ENCODE data around the gene MMP14.
"Not testable (repeated sequence)": the region's sequence is repeated elsewhere in the genome, so short reads cannot be mapped to it uniquely, and the experiment has no call there.

MMP14 gene

DNA sequence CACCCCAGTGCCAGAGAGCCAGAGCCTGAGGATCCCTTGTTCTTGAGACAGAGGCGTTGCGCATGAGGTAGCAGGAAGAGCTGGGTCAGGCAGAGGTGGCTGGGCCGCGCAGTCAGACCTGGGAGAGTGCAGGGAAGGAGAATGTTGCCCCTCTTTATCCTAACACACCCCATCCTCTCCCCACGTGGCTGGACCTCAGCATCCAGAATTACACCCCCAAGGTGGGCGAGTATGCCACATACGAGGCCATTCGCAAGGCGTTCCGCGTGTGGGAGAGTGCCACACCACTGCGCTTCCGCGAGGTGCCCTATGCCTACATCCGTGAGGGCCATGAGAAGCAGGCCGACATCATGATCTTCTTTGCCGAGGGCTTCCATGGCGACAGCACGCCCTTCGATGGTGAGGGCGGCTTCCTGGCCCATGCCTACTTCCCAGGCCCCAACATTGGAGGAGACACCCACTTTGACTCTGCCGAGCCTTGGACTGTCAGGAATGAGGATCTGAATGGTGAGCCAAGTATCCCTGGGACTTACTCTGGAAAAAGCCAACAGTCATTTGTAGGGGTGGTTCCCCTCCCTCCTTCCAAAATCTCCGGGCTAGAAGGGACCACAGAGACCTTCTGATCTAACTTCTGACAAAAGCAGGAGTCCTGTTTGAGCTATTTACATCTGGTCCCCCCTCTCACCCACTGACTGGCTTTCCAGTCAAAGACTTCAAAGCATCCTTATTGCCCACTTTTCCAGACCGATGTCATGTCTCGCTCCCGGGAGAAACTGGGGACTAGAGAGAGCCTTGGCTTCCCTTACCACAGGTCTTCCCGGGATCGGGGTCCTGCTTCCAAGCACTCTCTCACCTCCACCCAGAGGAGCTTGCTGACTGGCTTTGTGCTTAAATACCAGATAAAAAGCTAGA lies 6.1 kb downstream of the MMP14 start:
- no peak for DNase-seq (ENCODE audit: low spot score)
- Mint-ChIP-seq H3K36me3 (ENCODE audit: low read depth) (no peaks in the 10 kb centered on the region), H3K27me3 (ENCODE audit: low read depth) (peaks cover 10% of the 10 kb centered on the region), H3K4me1 (ENCODE audit: low read depth) (no peaks in the 10 kb centered on the region), H3K4me3 (no peak overlapping the region), H3K9me3 (no peaks in the 10 kb centered on the region), H3K27ac (no peak overlapping the region)

DNA sequence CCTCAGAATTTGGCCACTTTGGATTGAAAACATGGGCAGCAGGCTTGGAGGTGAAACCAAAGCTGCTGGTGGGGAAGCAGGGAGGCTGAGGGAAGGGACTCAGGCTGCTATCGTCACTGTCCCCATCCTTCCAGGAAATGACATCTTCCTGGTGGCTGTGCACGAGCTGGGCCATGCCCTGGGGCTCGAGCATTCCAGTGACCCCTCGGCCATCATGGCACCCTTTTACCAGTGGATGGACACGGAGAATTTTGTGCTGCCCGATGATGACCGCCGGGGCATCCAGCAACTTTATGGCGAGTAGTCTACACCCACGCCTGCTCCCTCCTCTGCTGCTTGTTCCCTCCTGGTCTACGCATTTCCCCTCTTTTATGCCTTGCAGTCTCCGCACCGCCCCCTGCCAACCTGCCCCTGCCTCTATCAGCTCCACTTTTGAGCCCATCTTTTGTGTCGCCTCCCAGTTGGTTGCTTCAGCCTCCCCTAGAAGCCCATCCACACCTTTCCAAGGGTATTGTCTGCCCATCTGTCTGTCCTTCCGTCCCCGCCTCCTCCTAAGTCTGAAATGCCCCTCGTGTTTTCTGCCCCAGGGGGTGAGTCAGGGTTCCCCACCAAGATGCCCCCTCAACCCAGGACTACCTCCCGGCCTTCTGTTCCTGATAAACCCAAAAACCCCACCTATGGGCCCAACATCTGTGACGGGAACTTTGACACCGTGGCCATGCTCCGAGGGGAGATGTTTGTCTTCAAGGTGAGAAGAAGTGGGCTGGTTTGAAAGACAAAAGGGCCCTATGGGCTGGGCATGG lies 6.9 kb downstream of the MMP14 start:
- H3K4me1 Mint-ChIP-seq (ENCODE audit: low read depth): no peaks in the 10 kb centered on the region
- H3K36me3 Mint-ChIP-seq (ENCODE audit: low read depth): no peaks in the 10 kb centered on the region
- H3K27me3 Mint-ChIP-seq (ENCODE audit: low read depth): peaks cover 12% of the 10 kb centered on the region
- no peaks in the 10 kb centered on the region for H3K9me3 Mint-ChIP-seq
- H3K4me3 Mint-ChIP-seq: no peak overlapping the region
- DNase-seq (ENCODE audit: low spot score): no peak
- H3K27ac Mint-ChIP-seq: no peak overlapping the region

DNA sequence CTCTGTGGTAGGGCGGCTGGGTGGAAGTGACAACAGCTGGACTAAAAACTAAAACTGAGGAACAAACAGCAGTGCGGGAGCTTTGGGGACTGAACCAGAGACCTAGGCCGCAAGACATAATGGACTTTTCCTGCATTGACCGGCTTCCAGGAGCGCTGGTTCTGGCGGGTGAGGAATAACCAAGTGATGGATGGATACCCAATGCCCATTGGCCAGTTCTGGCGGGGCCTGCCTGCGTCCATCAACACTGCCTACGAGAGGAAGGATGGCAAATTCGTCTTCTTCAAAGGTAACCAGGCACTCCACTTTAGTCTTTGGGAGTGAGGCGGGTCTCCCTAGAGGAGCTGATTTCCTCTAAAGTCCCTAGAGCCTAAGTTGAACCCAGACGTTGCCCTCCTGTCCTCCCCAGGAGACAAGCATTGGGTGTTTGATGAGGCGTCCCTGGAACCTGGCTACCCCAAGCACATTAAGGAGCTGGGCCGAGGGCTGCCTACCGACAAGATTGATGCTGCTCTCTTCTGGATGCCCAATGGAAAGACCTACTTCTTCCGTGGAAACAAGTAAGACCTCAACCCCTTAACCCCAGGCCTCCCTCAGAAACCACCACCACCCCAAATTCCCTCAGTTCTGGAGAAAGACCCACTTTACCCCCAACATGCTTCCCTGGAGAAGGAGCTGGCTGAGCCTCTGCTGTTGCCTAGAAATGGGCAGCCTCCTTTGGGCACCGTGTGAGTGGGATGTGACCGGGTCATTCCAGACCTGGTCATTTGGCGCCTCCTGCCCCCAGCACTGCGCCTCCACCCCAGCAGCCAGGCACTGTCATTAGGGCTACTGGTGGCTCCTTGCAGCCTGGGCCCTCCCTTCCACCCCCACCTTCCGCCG lies 8.1 kb downstream of the MMP14 start:
- no peak overlapping the region for H3K27ac Mint-ChIP-seq
- peaks cover 7% of the 10 kb centered on the region for H3K27me3 Mint-ChIP-seq (ENCODE audit: low read depth)
- H3K36me3 Mint-ChIP-seq (ENCODE audit: low read depth): no peaks in the 10 kb centered on the region
- no peak for DNase-seq (ENCODE audit: low spot score)
- H3K4me3 Mint-ChIP-seq: no peak overlapping the region
- H3K4me1 Mint-ChIP-seq (ENCODE audit: low read depth): no peaks in the 10 kb centered on the region
- no peaks in the 10 kb centered on the region for H3K9me3 Mint-ChIP-seq

DNA sequence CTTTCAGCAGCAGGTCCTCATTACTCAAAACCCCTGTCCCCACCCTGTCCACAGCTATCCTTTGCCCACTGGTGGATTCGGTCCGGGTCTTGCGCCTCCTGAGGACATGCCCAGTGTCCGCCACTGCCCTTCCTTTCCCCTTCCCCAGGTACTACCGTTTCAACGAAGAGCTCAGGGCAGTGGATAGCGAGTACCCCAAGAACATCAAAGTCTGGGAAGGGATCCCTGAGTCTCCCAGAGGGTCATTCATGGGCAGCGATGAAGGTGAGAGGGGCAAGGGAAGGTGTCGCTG lies 8.7 kb downstream of the MMP14 start:
- H3K4me1 Mint-ChIP-seq (ENCODE audit: low read depth): no peaks in the 10 kb centered on the region
- peaks cover 11% of the 10 kb centered on the region for H3K27me3 Mint-ChIP-seq (ENCODE audit: low read depth)

DNA sequence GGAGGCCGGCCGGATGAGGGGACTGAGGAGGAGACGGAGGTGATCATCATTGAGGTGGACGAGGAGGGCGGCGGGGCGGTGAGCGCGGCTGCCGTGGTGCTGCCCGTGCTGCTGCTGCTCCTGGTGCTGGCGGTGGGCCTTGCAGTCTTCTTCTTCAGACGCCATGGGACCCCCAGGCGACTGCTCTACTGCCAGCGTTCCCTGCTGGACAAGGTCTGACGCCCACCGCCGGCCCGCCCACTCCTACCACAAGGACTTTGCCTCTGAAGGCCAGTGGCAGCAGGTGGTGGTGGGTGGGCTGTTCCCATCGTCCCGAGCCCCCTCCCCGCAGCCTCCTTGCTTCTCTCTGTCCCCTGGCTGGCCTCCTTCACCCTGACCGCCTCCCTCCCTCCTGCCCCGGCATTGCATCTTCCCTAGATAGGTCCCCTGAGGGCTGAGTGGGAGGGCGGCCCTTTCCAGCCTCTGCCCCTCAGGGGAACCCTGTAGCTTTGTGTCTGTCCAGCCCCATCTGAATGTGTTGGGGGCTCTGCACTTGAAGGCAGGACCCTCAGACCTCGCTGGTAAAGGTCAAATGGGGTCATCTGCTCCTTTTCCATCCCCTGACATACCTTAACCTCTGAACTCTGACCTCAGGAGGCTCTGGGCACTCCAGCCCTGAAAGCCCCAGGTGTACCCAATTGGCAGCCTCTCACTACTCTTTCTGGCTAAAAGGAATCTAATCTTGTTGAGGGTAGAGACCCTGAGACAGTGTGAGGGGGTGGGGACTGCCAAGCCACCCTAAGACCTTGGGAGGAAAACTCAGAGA lies 9.6 kb downstream of the MMP14 start:
- Mint-ChIP-seq H3K27me3 (ENCODE audit: low read depth) (peaks cover 11% of the 10 kb centered on the region), H3K9me3 (no peaks in the 10 kb centered on the region), H3K27ac (no peak overlapping the region), H3K4me3 (no peak overlapping the region), H3K4me1 (ENCODE audit: low read depth) (no peaks in the 10 kb centered on the region), H3K36me3 (ENCODE audit: low read depth) (no peaks in the 10 kb centered on the region)
- no peak for DNase-seq (ENCODE audit: low spot score)

More for the DNA sequence above, 8.7 kb downstream of the MMP14 start:
- Mint-ChIP-seq H3K4me3 (no peak overlapping the region), H3K36me3 (ENCODE audit: low read depth) (no peaks in the 10 kb centered on the region), H3K9me3 (no peaks in the 10 kb centered on the region), H3K27ac (no peak overlapping the region)
- DNase-seq (ENCODE audit: low spot score): no peak

DNA sequence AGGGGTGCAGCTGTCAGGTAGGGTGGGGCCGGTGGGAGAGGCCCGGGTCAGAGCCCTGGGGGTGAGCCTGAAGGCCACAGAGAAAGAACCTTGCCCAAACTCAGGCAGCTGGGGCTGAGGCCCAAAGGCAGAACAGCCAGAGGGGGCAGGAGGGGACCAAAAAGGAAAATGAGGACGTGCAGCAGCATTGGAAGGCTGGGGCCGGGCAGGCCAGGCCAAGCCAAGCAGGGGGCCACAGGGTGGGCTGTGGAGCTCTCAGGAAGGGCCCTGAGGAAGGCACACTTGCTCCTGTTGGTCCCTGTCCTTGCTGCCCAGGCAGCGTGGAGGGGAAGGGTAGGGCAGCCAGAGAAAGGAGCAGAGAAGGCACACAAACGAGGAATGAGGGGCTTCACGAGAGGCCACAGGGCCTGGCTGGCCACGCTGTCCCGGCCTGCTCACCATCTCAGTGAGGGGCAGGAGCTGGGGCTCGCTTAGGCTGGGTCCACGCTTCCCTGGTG lies 10.5 kb downstream of the MMP14 start:
- DNase-seq (ENCODE audit: low spot score): no peak
- no peak overlapping the region for H3K27ac Mint-ChIP-seq
- no peak overlapping the region for H3K4me3 Mint-ChIP-seq
- peaks cover 13% of the 10 kb centered on the region for H3K27me3 Mint-ChIP-seq (ENCODE audit: low read depth)
- H3K4me1 Mint-ChIP-seq (ENCODE audit: low read depth): peaks cover 7% of the 10 kb centered on the region
- H3K36me3 Mint-ChIP-seq (ENCODE audit: low read depth): no peaks in the 10 kb centered on the region
- H3K9me3 Mint-ChIP-seq: no peaks in the 10 kb centered on the region

DNA sequence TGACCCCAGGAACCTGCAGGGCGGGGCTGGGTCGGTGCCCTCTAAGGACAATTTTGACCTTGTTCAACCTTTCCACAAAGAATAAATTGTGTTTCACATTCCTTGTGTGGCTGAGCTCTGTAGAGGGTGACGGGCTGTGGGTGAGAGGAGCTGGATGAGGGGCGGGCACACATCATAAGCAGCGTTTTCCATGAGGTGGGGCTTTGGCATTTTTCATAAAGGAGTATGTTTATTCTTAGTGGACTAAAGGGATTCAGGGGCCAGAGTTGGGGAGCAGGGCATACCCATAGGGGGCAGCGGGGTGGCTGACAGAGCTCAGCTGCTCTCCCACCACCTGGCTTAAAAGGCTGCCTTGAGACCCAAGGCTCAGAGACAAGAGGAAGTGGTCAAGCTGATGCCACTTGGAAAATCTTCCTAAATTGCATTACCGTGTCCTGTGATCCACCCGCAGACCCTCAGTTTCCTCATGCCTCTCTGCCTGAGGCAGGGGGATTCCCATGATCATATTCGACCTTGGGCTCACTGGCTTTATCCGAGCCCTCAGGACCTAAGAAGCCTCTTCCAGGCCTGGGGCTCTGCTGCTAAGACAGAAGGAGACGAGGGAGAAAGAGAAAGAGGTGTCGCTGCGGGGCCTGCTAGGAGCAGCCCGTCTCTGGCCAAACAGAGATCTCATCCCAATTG lies 11.4 kb downstream of the MMP14 start:
- Mint-ChIP-seq H3K4me1 (ENCODE audit: low read depth) (peaks cover 8% of the 10 kb centered on the region), H3K9me3 (no peaks in the 10 kb centered on the region), H3K36me3 (ENCODE audit: low read depth) (no peaks in the 10 kb centered on the region), H3K27me3 (ENCODE audit: low read depth) (peaks cover 13% of the 10 kb centered on the region), H3K4me3 (no peak overlapping the region), H3K27ac (no peak overlapping the region)
- no peak for DNase-seq (ENCODE audit: low spot score)

DNA sequence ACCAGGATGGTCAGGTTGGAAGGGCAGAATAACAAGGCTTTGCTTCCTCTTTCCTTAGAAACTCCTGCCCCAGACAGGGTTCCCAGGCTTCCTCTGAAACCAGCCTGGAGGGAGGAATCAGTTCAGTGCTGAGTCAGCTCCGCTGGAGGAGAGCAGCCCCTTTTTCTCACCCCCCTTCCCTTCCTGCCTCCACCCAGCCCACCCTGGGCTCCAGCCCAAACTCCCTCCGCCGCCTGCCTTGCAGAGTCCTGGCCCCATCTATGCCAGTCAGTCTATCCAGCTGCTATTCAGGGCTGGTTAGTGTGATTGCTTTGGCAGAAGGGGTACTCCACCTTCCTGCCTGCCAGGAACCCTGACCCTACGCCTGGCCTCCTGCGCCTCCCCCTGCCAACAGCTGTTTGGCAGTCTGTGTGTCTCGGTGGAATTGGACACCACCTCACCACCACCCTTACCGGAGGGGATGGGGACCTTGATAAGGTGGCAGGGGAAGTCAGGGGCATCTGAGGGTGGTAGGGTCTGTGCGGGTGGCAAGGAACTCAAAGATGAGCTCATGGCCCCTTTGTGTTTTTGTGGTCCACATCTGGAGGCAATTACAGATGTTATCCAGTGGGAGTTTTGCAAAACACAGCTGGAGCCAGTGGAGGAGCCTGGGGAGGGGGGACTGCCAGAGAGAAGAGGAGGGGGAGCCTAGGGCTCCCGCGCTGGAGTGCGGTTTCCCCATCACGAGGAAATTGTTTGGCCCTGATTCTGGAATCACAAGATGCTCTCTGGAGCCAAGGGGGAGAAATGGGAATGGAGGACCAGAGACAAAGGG lies 12.2 kb downstream of the MMP14 start:
- Mint-ChIP-seq H3K36me3 (ENCODE audit: low read depth) (no peaks in the 10 kb centered on the region), H3K27me3 (ENCODE audit: low read depth) (peaks cover 13% of the 10 kb centered on the region), H3K9me3 (no peaks in the 10 kb centered on the region), H3K27ac (no peak overlapping the region), H3K4me1 (ENCODE audit: low read depth) (peaks cover 14% of the 10 kb centered on the region), H3K4me3 (no peak overlapping the region)
- no peak for DNase-seq (ENCODE audit: low spot score)

DNA sequence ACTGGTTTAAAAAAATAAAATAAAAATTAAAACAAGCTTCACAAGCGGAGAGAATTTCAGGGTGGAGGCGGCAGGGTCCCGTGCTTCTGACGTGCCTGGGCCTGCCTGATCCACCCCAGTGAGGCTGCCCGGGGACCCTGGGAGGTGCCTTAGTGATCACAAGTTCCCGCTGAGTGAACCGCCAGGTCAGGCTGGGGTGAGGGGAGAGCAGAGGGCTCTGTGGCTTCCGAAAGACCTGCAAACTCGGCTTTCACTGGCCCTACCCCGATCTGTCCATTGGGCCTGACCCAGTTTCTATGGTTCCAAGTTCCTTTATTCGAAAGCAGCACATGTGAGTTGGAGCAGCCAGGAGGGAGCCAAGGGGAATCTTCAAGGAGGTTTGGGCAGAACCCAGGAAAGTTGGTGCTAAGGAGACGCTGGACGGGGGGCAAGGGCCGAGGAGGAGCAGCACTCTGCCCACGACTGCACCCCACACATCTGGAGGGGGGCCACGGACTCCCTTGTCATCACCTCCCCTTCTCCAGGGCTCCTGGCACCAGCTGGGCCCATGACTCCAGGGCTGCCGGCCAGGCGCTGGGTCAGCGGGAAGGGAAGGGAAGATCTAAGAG lies 12.9 kb downstream of the MMP14 start:
- Mint-ChIP-seq H3K27me3 (ENCODE audit: low read depth) (peaks cover 13% of the 10 kb centered on the region), H3K27ac (no peak overlapping the region), H3K36me3 (ENCODE audit: low read depth) (no peaks in the 10 kb centered on the region), H3K9me3 (no peaks in the 10 kb centered on the region), H3K4me3 (no peak overlapping the region), H3K4me1 (ENCODE audit: low read depth) (peaks cover 14% of the 10 kb centered on the region)
- DNase-seq (ENCODE audit: low spot score): no peak

DNA sequence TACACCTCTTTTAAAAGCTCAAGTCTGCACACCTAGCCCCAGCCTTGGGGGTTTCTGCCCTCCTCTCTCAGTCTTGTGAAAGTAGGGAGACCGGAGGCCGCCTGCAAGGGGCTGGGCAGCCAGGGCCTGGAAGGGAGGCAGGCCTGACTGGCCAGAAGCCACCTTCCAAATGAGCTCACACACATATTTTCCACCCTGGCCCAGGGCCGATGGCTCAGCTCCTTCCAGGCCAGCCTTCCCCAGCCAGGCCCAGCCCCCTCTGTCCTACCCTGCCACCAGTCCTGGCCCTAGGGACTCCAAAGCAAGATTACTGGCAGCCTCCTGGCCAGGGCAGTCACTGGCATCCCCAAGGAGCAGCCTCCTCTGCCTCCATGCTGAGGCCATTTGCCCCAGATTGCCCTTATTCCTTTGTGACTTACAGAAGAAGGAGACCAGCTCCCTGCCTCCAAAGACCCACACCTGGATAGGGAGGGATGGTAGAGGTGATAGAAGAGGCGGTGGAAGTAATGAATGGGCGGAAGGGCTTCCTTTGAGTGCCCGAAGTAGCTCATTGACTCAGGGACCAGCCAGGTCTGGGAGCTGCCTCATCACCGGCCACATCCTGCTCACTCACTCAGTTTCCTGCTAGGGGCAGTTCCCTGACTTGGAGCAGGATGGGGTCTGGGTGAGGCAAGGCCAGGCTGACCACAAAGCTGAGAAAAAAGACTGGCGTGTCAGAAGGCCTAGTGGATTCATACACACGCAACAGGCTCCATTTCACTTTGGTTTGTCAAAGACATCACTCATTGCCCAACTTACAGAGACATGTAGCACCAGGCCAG lies 14.8 kb downstream of the MMP14 start:
- H3K4me1 Mint-ChIP-seq (ENCODE audit: low read depth): peaks cover 14% of the 10 kb centered on the region
- peaks cover 18% of the 10 kb centered on the region for H3K27me3 Mint-ChIP-seq (ENCODE audit: low read depth)
- H3K4me3 Mint-ChIP-seq: no peak overlapping the region
- DNase-seq (ENCODE audit: low spot score): peak; percentile 44
- H3K9me3 Mint-ChIP-seq: no peaks in the 10 kb centered on the region
- H3K27ac Mint-ChIP-seq: no peak overlapping the region
- peaks cover under 1% of the 10 kb centered on the region for H3K36me3 Mint-ChIP-seq (ENCODE audit: low read depth)

DNA sequence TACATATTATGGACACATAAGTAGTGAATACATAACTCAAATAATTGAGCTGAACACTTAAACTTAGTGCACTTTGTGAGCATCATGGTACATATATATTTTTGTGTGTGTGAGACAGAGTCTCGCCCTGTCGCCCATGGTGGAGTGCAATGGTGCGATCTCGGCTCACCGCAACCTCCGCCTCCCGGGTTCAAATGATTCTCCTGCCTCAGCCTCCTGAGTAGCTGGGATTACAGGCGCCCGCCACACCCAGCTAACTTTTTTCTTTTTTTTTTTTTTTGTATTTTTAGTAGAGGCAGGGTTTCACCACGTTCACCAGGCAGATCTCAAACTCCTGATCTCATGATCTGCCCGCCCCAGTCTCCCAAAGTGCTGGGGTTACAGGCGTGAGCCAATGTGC lies 15.8 kb downstream of the MMP14 start:
- H3K4me3 Mint-ChIP-seq; H3K36me3 Mint-ChIP-seq (ENCODE audit: low read depth); H3K9me3 Mint-ChIP-seq; DNase-seq (ENCODE audit: low spot score); H3K27ac Mint-ChIP-seq: not testable (repeated sequence)
- H3K27me3 Mint-ChIP-seq (ENCODE audit: low read depth): peaks cover 22% of the 10 kb centered on the region
- H3K4me1 Mint-ChIP-seq (ENCODE audit: low read depth): peaks cover 16% of the 10 kb centered on the region

All from T-helper 2 cell treated with Interferon-gamma antibody and Interleukin-4, amounts not matched to agents 5 μg/mL and 100 μg/mL, for 36 hours (primary cell).